Stimulated activated CD4-positive, alpha-beta T cell treated with anti-CD3 and anti-CD28 coated beads, TNF-alpha, amount 100 ng/mL, for 4 hours (primary cell): Measurements from ENCODE around the gene RPS6KA4.

Source experiments
- DNase-seq, 3 experiments: peaks; one replicate each; pipeline ENCODE4 v3.0.0-alpha.2; 2020; ENCODE audit warnings: low read depth in 3 of 3

RPS6KA4 gene

DNA sequence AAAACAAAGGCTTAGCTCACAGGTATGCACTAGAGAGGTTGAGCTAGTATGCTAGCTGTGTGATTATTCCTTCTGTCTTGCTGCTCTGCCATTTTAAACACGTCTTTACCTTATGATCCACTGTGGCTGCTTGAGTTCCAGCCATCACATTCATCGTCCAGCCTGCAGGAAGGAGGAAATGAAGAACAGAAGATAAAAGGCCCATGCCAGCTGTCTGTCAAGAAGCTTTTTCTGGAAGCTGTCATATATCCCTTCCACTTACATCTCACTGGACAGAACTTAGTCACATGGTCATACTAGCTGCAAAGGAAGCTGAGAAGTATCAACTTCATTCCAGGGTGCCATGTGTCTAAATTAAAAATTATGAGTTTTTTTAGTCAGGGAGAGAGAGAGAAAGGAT is 31.6 kb upstream of the RPS6KA4 start:
- DNase-seq, result no peak

DNA sequence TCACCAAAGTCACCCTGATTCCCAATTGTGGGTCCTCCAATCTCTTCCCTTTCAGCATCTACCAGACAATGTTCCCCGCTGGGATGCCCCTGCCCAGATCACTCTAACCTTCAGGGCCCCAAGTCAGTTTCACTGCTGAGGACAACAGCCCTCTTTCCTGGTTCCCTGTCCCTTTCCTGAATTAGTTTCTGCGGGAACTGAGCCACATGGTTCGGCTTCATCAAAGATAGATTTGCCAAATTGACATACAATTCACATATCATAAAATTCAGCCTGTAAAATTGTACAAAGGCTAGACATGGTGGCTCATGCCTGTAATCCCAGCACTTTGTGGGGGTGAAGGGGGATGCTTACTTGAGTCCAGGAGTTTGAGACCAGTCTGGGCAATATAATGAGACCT is 31.0 kb upstream of the RPS6KA4 start:
- DNase-seq, result no peak

DNA sequence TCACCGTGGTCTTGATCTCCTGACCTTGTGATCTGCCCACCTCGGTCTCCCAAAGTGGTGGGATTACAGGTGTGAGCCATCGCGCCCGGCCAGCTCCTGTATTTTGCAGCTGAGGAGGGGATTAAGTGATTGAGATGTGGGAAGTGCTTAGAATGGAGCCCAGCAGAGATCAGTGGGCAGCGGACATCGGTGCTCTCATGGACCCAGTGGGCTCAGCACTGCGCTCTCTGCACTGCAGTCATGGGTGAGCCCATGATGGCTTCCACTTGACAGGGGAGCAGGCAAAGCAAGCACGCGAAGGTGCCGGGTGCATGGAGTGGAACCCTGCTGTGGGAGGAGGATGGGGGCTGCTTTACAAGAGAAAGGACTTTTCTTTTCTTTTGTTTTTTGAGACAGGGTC is 28.1 kb upstream of the RPS6KA4 start:
- DNase-seq, result no peak

DNA sequence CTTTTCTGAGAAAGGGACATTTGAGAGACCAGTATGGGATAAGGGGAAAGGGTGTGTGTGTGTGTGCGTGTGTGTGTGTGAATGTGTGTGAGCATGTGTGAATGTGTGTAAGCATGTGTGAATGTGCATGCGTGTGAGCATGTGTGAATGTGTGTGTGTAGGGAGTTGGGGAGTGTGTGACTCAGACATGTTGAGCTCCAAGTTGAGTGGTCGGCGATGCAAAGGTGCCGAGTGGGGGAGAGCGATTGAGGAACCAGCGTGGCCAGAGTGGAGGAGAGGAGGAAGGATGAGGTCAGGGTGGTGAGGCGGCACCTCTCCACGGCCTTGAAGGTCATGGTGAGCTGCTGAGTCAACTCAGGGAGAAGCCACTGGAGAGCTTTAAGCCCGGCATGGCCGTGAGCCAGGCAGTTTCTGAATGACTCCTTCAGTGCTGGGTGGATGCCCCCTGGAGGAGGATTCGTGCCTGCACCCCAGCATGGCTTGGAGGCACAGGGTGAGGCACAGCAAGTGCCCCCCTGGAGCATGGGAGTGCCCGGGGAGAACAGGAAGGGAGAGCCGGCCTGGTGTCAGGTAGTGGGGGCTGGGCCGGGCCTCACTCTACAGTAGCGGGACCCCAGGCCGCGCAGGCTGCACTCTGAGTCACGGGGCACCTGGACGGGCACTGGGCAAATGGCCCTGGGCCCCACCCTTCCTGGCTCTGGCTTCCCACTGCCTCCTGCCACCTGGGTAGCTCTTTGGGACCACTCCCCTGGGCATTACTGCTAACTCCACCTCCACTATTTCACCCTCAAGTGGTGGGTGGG is 27.2 kb upstream of the RPS6KA4 start:
- DNase-seq, result peak in 2 of 3 experiments; percentile 38 to 43

DNA sequence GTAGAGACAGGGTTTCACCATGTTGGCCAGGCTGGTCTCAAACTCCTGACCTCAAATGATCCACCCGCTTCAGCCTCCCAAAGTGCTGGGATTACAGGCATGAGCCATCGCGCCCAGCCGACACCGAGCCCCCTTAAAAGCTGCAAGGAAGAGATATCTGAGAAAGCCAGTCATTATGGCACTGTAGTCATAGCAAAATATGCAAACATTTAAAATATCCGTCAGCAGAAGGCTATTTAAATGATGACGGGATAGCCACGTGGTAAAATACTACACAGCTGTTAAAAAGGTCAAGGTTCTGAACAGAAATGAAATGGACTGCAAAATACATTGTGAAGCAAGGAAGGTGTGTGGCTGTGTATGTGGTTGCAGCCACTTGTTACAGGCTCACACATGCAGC is 25.4 kb upstream of the RPS6KA4 start:
- DNase-seq, result no peak

DNA sequence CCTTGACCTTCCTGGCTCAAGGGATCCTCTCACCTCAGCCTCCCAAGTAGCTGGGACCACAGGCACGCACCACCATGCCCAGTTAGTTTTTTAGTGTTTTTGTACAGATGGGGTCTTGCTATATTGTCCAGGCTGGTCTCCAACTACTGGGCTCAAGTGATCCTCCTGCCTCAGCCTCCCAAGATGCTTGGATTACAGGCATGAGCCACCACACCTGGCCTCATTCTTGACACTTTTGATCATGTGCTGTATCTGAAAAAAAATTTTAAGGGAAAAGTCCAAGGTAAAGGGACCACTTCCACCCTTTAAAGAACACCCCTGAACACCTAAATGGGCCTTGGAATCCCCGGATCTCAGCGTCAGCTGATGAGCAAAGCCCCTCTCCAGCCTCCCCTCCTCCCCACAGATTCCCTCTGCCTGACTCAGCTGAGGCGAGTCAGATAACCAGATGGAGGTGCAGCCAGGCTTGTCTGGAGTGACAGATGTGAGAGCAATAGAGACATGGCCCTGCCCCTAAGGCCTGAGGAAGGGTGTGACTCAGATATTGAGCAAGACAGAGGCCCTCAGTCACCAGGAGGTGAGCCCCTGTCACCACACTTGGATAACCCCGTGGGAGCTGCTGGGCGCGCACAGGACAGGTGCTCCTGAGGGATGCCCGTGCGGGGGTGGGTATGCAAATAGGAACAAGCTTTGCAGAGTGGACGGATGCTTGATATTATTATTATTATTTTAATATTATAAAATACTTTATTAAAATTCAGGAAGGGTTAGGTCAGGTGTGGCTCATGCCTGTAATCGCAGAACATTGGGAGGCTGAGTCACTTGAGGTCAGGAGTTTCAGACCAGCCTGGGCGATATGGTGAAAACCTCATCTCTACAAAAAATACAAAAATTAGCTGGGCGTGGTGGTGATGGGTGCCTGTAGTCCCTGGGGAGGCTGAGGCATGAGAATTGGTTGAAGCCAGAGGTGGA is 23.9 kb upstream of the RPS6KA4 start:
- DNase-seq, result no peak

DNA sequence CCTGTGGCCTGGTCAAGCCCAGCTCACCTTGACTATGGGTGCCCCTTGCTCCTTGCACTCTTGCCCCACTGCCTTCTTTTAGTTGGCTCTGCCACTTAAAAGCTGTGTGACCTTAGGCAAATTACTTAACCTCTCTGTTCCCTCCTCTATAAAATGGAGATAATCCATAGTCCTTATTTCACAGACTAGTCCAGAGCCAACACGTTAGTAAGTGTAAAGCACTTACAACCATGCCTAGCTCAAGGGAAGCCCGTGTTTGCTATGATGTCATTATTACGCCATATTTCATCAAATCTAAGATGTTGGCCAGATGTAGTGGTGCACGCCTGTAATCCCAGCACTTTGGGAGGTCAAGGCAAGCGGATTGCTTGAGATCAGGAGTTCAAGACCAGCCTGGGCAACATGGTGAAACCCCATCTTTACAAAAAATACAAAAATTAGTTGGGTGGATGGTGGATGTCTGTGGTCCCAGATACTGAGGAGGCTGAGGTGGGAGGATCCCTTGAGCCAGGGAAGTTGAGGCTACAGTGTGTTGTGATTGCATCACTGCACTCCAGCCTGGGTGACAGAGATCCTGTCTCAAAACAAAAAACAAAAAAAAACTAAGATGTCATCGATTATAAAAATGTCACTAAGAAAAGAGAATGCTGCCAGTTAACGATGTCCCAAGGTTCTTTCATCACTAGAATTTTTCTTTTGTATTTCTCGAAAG is 21.3 kb upstream of the RPS6KA4 start:
- no peak for DNase-seq

DNA sequence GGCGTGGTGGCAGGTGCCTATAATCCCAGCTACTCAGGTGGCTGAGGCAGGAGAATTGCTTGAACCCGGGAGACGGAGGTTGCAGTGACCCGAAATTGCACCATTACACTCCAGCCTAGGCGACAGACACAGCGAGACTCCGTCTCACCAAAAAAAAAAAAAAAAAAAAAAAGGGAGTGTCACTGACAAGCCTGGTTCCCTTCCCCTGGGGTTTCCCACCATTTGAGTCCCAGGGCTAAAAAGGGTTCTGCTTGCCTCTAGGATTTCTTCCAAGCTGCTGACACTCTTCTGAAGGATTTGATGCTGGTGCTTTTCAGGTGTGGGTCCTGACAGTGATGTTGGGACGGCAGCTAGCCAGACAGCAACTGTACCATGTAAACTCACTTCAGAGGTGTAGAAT is 20.2 kb upstream of the RPS6KA4 start:
- no peak for DNase-seq

DNA sequence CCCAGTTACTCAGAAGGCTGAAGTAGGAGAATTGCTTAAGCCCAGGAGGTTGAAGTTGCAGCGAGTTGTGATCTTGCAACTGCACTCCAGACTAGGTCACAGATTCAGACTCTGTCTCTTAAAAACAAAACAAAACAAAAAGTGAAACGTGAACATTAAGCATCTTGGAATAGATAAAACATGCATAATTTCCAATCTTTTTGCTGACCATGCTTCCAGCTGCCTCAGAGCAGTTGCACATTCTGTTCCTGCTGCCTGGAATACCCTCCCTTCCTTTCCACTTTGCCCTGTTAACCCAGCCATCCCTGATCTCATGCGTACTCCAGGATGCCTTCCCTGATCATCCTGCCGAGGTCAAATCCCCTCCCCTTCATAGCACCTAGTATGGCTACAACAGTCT is 19.7 kb upstream of the RPS6KA4 start:
- DNase-seq, result no peak

DNA sequence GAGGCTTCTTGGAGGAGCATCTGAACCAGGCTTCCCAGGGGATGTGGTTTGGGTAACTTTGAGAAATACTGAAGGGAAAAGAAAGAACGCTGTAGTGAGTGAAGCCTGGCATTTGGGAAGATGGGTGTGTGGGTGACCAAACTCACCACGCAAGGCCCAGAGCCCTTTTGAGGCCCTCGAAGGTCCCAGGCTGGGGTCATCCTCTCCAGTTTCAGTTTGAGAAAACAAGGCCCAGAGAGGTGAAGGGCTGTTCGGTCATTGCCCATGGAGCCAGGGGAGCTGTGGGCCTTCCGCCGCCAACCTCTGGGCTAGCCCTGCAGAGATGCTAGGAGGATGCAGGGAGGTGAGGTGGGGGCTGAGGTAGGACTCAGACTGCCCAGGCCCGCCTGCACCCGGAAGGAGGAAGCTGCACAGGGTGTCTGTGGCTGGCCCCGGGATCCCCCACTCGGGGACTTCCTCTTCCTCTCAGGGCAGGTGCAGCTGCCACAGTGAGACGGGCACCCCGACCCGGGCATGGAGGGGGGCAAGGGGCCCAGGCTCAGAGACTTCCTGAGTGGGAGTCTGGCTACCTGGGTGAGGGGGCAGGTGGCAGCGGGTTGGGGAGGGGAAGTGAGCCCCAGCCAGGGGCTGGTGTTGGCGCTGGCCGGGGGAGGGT is 19.1 kb upstream of the RPS6KA4 start, which contains the start of gene CCDC88B:
Gene CCDC88B, plus strand, starts transcription at position 451 of the 655 bp plus-strand sequence. Its CDS starts 63 bp downstream, at position 514.
- peak; percentile 59 to 74 (median 62) for DNase-seq

DNA sequence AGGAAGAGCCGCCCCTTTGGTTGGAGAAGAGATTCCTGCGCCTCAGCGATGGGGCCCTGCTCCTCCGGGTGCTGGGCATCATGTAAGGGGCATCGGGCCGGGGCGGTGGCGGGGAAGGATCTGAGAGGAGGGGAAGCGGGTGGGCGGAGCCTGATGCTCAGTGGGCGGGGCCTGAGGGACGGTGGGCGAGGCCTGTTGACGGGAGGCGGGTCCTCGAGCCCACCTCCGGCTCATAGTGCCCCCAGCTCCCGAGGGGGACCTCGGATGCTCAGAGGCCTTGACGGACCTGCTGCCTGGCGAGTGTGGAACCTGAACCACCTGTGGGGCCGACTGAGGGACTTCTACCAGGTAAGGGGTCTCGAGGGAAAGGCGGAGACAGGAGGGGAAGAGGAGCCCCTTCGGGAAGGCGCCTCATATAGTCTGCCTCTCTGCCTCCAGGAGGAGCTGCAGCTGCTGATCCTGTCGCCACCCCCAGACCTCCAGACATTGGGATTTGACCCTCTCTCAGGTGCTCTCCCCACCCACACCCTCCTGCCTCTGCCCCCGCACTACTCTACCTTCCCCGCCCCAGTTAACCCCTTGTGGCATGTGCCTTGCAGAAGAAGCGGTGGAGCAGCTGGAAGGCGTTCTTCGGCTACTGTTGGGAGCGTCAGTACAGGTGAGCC is 18.2 kb upstream of the RPS6KA4 start:
- DNase-seq, result peak; percentile 63 to 70 (median 67)

DNA sequence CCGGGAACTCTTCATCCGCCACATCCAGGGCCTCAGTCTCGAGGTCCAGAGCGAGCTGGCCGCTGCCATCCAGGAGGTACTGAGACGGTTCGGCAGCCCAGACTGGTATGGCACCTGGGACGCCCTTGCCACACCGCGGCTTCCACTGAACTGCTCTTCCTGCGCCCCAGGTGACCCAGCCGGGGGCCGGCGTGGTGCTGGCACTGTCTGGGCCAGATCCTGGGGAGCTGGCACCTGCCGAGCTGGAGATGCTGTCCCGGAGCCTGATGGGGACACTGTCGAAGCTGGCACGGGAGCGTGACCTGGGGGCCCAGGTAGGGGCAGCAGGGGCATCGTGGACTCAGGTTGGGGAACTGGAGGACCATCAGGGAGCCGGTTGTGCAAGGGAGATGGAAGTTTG is 17.5 kb upstream of the RPS6KA4 start:
- no peak for DNase-seq

DNA sequence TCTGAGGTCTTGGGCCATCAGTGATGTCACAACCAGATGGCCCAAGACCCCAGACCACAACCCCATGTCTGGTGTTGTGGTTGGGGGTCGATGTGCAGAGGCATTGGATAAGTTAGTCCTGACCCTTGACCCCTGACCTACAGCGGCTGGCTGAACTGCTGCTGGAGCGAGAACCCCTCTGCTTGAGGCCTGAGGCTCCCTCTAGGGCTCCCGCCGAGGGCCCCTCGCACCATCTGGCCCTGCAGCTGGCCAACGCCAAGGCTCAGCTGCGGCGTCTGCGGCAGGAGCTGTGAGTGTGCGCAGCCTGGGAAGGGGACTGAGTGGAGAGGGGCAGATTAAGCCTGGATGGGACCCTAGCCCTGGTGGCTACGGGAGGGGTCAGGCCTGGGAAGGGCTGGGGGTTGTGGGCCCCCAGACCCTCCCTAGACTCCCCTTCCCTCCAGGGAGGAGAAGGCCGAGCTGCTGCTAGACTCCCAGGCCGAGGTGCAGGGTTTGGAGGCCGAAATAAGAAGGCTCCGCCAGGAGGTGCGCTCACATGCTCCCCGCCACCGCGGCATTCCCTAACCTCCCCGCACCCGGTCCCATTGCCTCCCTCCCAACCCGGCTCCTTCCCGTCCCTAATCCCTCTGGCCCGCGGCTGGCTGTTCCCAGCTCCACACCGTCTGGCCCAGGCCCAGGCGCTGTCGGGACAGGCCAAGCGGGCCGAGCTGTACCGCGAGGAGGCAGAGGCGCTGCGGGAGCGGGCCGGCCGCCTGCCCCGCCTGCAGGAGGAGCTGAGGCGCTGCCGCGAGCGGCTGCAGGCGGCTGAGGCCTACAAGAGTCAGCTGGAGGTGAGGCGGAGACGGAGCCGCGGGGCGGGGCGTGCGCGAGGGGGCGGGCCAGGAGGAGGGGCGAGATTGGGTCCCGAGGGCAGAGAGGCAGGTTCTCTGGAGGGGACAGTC is 16.8 kb upstream of the RPS6KA4 start:
- peak; percentile 79 to 82 (median 80) for DNase-seq

DNA sequence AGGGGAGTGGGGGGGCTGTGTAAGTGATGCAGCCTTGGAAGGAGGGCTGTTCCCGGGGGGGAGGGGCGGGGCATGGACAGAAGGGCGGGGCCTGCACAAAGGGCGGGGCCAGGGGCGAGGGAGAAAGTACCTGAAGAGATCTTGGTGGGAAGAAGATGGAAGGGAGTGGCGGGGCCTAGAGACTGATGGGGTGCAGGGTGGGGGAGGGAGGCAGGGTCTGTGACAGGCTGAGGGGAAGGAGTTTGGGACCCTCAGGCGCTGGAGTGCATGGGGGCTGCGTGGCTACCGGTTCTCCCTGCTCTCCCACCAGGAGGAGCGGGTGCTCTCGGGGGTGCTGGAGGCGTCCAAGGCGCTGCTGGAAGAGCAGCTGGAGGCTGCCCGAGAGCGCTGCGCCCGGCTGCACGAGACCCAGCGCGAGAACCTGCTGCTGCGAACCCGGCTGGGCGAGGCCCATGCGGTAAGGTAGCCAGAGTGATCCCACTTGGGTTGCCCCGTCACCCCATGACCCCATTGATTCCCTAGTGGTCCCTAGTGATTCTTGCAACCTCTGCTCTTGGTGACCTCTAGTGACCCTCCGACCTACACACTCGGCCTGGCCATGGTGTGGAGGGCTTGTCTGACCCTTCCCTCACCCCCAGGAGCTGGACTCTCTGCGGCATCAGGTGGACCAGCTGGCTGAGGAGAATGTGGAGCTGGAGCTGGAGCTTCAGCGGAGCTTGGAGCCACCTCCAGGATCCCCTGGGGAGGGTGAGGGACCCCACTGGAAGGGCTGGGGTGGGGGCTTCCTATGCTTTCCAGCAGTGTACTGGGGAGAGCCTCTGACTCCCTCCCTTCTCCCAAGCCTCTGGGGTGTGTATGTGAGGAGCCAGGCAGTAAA is 15.9 kb upstream of the RPS6KA4 start:
- no peak for DNase-seq

DNA sequence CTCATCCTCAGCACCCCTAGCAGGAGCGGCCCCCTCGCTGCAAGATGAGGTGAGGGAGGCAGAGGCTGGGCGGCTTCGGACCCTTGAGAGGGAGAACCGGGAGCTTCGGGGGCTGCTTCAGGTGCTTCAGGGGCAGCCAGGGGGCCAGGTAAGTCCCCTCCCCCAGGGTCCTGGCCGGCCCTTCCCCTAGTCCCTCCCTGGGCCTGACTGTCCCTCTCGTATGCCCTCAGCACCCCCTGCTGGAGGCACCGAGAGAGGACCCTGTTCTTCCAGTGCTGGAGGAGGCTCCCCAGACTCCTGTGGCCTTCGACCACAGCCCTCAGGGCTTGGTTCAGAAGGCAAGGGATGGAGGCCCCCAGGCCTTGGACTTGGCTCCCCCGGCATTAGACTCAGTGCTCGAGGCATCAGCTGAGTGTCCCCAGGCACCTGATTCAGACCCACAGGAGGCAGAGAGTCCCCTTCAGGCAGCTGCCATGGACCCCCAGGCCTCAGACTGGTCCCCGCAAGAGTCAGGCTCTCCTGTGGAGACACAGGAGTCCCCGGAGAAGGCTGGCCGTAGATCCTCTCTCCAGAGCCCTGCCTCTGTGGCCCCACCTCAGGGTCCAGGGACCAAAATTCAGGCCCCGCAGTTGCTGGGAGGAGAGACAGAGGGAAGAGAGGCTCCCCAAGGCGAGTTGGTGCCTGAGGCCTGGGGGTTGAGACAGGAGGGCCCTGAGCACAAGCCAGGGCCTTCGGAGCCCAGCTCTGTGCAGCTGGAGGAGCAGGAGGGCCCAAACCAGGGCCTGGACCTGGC is 15.0 kb upstream of the RPS6KA4 start:
- DNase-seq, result no peak

DNA sequence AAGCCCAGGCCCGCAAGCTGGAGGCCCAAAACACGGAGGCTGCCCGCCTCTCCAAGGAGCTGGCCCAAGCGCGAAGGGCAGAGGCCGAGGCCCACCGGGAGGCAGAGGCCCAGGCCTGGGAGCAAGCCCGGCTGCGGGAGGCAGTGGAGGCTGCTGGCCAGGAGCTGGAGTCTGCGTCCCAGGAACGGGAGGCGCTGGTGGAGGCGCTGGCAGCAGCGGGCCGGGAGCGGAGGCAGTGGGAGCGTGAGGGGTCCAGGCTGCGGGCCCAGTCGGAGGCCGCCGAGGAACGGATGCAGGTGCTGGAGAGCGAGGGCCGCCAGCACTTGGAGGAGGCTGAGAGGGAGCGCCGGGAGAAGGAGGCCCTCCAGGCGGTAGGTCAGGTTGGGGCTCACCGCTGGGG is 14.2 kb upstream of the RPS6KA4 start:
- no peak for DNase-seq

DNA sequence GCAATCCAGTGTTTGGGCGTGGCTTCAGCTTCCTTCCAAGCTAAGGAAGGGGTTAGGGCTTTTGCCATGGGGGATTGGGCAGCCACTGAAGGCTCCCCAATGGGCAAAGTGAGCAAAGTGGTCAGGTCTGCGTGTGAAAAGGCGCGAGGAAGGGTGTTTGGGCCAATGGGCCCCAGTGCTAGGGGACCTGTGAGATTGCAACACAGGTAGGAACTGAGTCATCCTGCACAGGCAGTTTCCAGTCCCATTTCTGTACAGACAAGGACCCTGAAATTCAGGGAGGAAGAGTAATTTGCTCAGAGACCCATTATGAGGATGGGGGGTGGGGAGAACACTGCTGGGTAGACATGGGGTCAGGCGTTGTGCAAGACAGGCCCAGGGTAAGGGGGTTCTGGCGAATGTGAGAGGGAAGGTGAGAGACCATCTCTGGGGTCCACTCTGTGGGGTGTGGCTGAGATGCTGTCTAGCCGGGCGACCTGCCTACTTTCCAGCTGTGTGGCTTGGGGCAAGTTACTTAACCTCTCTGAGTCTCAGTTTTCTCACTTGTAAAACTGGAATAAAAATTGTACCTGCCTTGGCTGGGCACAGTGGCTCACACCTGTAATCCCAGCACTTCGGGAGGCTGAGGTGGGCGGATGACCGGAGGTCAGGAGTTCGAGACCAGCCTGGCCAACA is 11.6 kb upstream of the RPS6KA4 start:
- DNase-seq, result no peak
